HEK293 (cell line): ENCODE data around the gene PIK3C2B.

Experiments used
- CTCF ChIA-PET: fragments of 350-600 bp; formaldehyde crosslinking; extraction: SDS; loops from one replicate; lab custom pipeline; 2021; ENCODE audit warnings: antibody characterized with exemption; lab: Yijun Ruan, JAX
- POLR2A ChIA-PET: fragments of 300-600 bp; formaldehyde crosslinking; extraction: SDS; loops from one replicate; lab custom pipeline; 2020; ENCODE audit warnings: antibody characterized with exemption, inconsistent platforms; lab: Yijun Ruan, JAX
- H3K27ac ChIP-seq: fragments of 200-500 bp; sonication (Bioruptor generic); 2 replicates; pipeline ENCODE4 v1.5.1; 2014; ENCODE audit warnings: low read depth, low read length, control low read depth, inconsistent platforms; ENCODE audit errors: extremely low read depth
- H3K36me3 ChIP-seq, 2 experiments: fragments of 200-500 bp in 1 of 2; sonication (Bioruptor generic) in 1 of 2; 1 replicate in 1 of 2; 2 replicates in 1 of 2; pipeline ENCODE4 v1.5.1; 2014 to 2017; ENCODE audit warnings: inconsistent platforms in 2 of 2, low read length in 2 of 2; ENCODE audit not compliant: control insufficient read depth in 2 of 2, insufficient read depth in 1 of 2
- H3K4me1 ChIP-seq: fragments of 200-500 bp; sonication (Bioruptor generic); 2 replicates; pipeline ENCODE4 v1.5.1; 2014; ENCODE audit warnings: mild to moderate bottlenecking, low read length, inconsistent platforms; ENCODE audit not compliant: control insufficient read depth, insufficient read depth
- H3K4me3 ChIP-seq: 2 replicates; pipeline ENCODE4 v1.5.1; 2011; ENCODE audit warnings: low read depth, mild to moderate bottlenecking, control low read depth, low read length, moderate library complexity
- H3K9me3 ChIP-seq: fragments of 200-500 bp; sonication (Bioruptor generic); 2 replicates; pipeline ENCODE4 v1.5.1; 2014; ENCODE audit warnings: low read depth, low read length, inconsistent platforms; ENCODE audit not compliant: control insufficient read depth, insufficient read depth
- CTCF ChIP-seq: fragments of 450-650 bp; formaldehyde crosslinking; IDR thresholded peaks from 2 replicates; pipeline ENCODE4 v1.5.1; 2016; ENCODE audit warnings: missing biosample characterization, missing genetic modification characterization
- EGR2 ChIP-seq: fragments of 450-650 bp; formaldehyde crosslinking; IDR thresholded peaks from 2 replicates; pipeline ENCODE4 v1.5.1; 2016; ENCODE audit warnings: low read depth, missing biosample characterization, missing genetic modification characterization
- PRDM10 ChIP-seq: fragments of 450-650 bp; formaldehyde crosslinking; IDR thresholded peaks from 2 replicates; pipeline ENCODE4 v1.5.1; 2016; ENCODE audit warnings: missing biosample characterization, missing genetic modification characterization
- TRIM28 ChIP-seq: IDR thresholded peaks from 2 replicates; pipeline ENCODE4 v1.6.1; 2011; ENCODE audit warnings: low read length, control low read depth, borderline replicate concordance
- ZFHX2 ChIP-seq: fragments of 450-650 bp; formaldehyde crosslinking; conservative IDR thresholded peaks from 2 replicates; pipeline ENCODE4 v1.5.1; 2016; ENCODE audit warnings: missing biosample characterization, missing genetic modification characterization
- ZFP69B ChIP-seq: fragments of 450-650 bp; formaldehyde crosslinking; IDR thresholded peaks from 2 replicates; pipeline ENCODE4 v1.5.1; 2016; ENCODE audit warnings: missing biosample characterization, missing genetic modification characterization
- ZNF138 ChIP-seq: fragments of 450-650 bp; formaldehyde crosslinking; IDR thresholded peaks from 2 replicates; pipeline ENCODE4 v1.5.1; 2016; ENCODE audit warnings: missing biosample characterization, missing genetic modification characterization, borderline replicate concordance
- ZNF140 ChIP-seq: fragments of 450-650 bp; formaldehyde crosslinking; IDR thresholded peaks from 2 replicates; pipeline ENCODE4 v1.5.1; 2016; ENCODE audit warnings: missing biosample characterization, missing genetic modification characterization
- ZNF350 ChIP-seq: fragments of 450-650 bp; formaldehyde crosslinking; IDR thresholded peaks from 2 replicates; pipeline ENCODE4 v1.5.0; 2017; ENCODE audit warnings: missing biosample characterization, mild to moderate bottlenecking, missing genetic modification characterization
- ZNF354C ChIP-seq: fragments of 450-650 bp; formaldehyde crosslinking; IDR thresholded peaks from 2 replicates; pipeline ENCODE4 v1.5.1; 2016; ENCODE audit warnings: missing biosample characterization, missing genetic modification characterization, low read depth, borderline replicate concordance
- ZNF548 ChIP-seq: fragments of 450-650 bp; formaldehyde crosslinking; IDR thresholded peaks from 2 replicates; pipeline ENCODE4 v1.5.1; 2016; ENCODE audit warnings: missing biosample characterization, missing genetic modification characterization
- ZNF560 ChIP-seq: fragments of 450-650 bp; formaldehyde crosslinking; IDR thresholded peaks from 2 replicates; pipeline ENCODE4 v1.5.1; 2017; ENCODE audit warnings: missing biosample characterization, missing genetic modification characterization, borderline replicate concordance
- ZNF701 ChIP-seq: fragments of 450-650 bp; formaldehyde crosslinking; IDR thresholded peaks from 2 replicates; pipeline ENCODE4 v1.5.1; 2016; ENCODE audit warnings: missing biosample characterization, missing genetic modification characterization
- ZNF776 ChIP-seq: fragments of 450-650 bp; formaldehyde crosslinking; IDR thresholded peaks from 2 replicates; pipeline ENCODE4 v1.5.0; 2017; ENCODE audit warnings: missing biosample characterization, missing genetic modification characterization, borderline replicate concordance
- TF ChIP-seq, protein P1 (sequence below): fragments of 450-650 bp; formaldehyde crosslinking; IDR thresholded peaks from 2 replicates; pipeline ENCODE4 v1.5.1; 2016; ENCODE audit warnings: missing biosample characterization, missing genetic modification characterization
- TF ChIP-seq, protein P2 (sequence below): fragments of 450-650 bp; formaldehyde crosslinking; conservative IDR thresholded peaks from 2 replicates; pipeline ENCODE4 v1.5.1; 2016; ENCODE audit warnings: low read depth, missing biosample characterization, missing genetic modification characterization

The PIK3C2B gene

DNA sequence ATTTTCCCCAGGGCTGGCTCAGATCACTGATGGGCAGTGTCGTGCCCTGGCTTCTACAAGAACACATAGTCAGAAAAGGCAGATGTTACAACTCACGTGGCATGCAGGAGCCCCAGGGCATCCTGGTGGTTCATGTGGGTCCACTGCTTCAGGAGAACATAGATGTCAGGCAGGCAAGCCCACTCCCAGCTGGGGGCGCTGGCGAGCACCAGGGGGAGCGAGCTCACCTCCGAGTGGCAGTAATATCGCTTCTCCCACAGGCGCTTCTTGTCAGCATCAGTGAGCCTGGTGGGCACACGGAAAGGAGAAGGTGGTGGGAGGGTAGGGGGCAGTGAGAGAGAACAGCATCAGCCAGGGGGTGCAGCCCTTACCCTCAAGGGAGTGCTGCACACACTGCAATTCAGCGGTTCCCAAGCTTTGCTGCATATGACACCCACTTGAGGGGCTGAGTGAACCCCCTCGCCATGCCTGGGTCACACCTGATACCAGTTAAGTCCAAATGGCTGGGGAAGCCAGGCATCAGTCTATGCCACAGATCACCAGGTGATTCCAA is 48.7 kb downstream of the PIK3C2B start:
- CTCF ChIA-PET = interaction anchor here (0.7 to 10.8 kb wide), 23 partner anchors 9 to 361 kb away, joined by 3 to 314 read pairs (median 6); partner anchors contain the start of gene PIK3C2B
- H3K36me3 ChIP-seq = peaks cover 5 to 40% of the 10 kb centered on the region in 2 experiments; a peak in 2 of 3 replicates
- no peak overlapping the region for H3K27ac ChIP-seq

More for the DNA sequence above, 48.7 kb downstream of the PIK3C2B start:
- Histone ChIP-seq H3K4me3 (no peak overlapping the region), H3K4me1 (peaks cover 3% of the 10 kb centered on the region; the same call in 1 of the 2 replicates), H3K9me3 (no peaks in the 10 kb centered on the region)
- TF ChIP-seq ZNF776 (no peak), ZNF138 (tag by site-specific recombination) (no peak), ZNF350 (tag by site-specific recombination) (no peak), ZNF548 (tag by site-specific recombination) (no peak), EGR2 (tag by site-specific recombination) (no peak), ZNF701 (tag by site-specific recombination) (no peak), CTCF (peak; percentile 67), TRIM28 (0 out of 2 replicates have a peak, but pooled peaks have one; percentile 22), PRDM10 (tag by site-specific recombination) (peak; percentile 37), ZNF560 (no peak), ZFHX2 (tag by site-specific recombination) (0 out of 2 replicates have a peak, but pooled peaks have one; percentile 8), ZNF354C (tag by site-specific recombination) (no peak), ZNF140 (no peak), ZFP69B (peak; percentile 80; the same call in 1 of the 2 replicates)
- TF ChIP-seq, protein P1, sequence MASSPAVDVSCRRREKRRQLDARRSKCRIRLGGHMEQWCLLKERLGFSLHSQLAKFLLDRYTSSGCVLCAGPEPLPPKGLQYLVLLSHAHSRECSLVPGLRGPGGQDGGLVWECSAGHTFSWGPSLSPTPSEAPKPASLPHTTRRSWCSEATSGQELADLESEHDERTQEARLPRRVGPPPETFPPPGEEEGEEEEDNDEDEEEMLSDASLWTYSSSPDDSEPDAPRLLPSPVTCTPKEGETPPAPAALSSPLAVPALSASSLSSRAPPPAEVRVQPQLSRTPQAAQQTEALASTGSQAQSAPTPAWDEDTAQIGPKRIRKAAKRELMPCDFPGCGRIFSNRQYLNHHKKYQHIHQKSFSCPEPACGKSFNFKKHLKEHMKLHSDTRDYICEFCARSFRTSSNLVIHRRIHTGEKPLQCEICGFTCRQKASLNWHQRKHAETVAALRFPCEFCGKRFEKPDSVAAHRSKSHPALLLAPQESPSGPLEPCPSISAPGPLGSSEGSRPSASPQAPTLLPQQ (tag by site-specific recombination) = peak; percentile 52
- TF ChIP-seq, protein P2, sequence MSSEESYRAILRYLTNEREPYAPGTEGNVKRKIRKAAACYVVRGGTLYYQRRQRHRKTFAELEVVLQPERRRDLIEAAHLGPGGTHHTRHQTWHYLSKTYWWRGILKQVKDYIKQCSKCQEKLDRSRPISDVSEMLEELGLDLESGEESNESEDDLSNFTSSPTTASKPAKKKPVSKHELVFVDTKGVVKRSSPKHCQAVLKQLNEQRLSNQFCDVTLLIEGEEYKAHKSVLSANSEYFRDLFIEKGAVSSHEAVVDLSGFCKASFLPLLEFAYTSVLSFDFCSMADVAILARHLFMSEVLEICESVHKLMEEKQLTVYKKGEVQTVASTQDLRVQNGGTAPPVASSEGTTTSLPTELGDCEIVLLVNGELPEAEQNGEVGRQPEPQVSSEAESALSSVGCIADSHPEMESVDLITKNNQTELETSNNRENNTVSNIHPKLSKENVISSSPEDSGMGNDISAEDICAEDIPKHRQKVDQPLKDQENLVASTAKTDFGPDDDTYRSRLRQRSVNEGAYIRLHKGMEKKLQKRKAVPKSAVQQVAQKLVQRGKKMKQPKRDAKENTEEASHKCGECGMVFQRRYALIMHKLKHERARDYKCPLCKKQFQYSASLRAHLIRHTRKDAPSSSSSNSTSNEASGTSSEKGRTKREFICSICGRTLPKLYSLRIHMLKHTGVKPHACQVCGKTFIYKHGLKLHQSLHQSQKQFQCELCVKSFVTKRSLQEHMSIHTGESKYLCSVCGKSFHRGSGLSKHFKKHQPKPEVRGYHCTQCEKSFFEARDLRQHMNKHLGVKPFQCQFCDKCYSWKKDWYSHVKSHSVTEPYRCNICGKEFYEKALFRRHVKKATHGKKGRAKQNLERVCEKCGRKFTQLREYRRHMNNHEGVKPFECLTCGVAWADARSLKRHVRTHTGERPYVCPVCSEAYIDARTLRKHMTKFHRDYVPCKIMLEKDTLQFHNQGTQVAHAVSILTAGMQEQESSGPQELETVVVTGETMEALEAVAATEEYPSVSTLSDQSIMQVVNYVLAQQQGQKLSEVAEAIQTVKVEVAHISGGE (tag by site-specific recombination) = no peak
- POLR2A ChIA-PET = interaction anchor here (0.6 to 2.8 kb wide), 4 partner anchors 38 to 68 kb away, joined by 4 to 20 read pairs (median 5); partner anchors contain the start of gene PIK3C2B
